ENCODE measurements around the gene CDC42BPG.

Gene CDC42BPG

DNA sequence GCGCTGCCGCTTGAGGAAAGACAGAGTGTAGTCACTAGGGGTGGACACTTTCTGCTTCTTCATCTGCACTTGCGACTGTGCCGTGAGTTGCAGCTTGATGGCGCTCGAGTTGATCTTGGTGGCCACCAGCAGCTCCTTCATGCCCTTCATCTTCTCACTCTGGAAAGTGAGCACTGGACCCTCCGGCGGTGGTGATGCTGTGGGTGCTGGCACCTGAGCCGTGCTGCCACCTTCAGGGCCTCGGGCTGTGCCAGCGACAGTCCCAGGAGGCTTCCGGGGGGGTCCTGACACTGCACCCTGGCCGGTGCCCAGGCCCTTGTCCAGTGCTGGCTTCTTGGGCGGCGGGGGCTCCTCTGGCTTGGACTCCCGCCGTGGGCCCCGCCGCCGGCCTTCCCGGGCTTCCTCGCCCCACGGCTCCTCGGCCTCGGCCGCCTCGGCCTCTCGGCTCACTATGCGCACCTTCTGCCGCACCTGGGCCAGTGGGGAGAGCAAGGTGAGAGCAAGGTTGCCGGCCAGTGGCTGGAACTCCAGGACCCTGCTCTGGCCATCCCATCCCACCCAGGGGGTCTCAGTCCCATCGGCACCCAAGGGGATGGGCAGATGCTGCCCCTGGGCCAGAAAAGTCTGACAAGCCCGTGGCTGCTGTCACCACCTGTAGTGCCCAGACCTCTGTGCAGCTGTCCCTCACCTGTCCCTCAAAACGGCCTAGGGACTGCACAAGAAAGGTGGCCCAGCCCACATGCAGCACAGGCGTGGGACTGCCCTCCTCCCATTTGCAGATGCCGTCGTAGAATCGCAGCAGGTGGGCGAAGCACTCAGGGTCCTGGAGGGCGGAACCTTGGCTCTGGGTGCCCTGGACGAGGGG, 39.9 kb downstream of the CDC42BPG start:
- DNase-seq (ENCODE audit: low spot score), result no peak

DNA sequence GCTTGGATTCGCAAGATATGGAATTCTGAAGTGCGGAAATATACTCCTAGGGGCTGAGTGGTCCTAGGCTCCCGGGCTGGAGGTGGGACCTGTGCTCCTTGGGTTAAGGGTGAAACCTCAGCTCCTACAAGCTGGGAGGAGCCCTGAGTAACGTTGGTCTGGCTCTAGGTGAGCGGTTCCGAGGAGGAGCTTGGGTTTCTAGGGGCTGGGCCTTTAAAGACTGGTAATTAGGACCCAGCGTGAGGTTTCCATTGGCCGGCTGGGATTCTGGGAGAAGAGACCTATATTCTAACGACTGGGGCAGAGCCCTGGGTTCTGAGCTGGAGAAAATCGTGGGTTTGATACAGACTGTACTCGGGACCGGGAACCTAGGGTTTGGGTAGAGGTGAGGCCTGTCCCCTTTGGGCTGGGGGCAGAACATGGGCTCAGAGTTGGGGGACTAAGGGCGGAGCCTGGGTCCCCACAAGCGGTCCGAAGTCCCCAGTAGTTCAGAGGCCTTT, 40.6 kb downstream of the CDC42BPG start:
- no peak for DNase-seq (ENCODE audit: low spot score)

DNA sequence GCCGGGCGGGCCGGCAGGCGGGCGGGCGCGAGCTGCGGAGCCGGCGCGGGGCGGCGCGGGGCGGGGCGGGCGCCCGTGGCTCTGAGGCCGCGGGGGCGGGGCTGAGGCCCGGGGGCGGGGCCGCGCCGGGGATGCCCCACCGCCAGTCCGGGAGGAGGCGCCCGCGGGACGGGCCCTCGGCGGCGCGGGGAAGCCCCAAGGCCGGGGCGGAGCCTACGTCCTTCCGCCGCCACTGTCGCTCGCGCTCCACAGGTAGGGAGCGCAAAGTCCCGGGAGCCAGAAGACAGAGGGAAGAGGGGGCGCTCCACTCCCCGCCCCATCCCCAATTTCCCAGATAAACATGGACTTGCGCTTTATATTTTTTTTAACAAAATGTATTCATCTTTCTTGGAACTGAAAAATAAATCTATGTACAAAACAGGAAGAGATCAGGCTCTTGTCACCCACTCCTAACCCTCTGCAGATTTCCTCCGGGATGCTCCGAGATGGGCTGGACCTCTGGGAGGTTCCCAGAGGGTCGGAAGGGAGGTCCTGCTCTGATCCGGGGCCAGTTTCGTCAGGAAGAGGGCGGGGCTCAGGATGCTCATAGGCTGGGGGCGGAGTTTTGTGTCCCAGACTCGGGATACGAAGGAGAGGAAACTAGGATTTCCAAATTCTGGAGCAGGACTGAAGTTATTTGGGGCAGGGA, 41.2 kb downstream of the CDC42BPG start, which contains the start of gene MAP4K2:
MAP4K2 (minus strand) TSS at position 57 of the 688 bp plus-strand sequence. CDS start 65 bp downstream, outside the sequence.
- DNase-seq (ENCODE audit: low spot score), result peak; percentile 95

- no peak for DNase-seq (ENCODE audit: low spot score)
Observed at GRCh38 chr11:64802370-64803157, 41.9 kb downstream of the CDC42BPG start.

GRCh38 chr11:64801561-64802369, 42.7 kb downstream of the CDC42BPG start:
- DNase-seq (ENCODE audit: low spot score), result no peak

DNA sequence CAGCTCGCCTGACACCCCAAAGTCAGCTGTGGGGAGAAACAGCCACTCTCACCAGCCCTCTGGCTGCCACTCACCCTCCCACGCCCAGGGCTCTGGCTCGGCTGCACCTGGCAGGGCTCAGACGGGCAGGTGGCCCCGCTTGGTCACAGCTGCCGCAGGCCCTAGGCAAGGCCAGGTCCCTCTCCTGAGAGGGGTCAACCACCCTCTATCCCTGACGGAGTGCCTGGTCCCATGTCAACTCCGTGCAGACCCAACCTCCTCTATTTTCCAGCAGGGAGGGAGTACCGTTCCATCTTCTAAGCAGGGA, 43.3 kb downstream of the CDC42BPG start:
- no peak for DNase-seq (ENCODE audit: low spot score)

DNA sequence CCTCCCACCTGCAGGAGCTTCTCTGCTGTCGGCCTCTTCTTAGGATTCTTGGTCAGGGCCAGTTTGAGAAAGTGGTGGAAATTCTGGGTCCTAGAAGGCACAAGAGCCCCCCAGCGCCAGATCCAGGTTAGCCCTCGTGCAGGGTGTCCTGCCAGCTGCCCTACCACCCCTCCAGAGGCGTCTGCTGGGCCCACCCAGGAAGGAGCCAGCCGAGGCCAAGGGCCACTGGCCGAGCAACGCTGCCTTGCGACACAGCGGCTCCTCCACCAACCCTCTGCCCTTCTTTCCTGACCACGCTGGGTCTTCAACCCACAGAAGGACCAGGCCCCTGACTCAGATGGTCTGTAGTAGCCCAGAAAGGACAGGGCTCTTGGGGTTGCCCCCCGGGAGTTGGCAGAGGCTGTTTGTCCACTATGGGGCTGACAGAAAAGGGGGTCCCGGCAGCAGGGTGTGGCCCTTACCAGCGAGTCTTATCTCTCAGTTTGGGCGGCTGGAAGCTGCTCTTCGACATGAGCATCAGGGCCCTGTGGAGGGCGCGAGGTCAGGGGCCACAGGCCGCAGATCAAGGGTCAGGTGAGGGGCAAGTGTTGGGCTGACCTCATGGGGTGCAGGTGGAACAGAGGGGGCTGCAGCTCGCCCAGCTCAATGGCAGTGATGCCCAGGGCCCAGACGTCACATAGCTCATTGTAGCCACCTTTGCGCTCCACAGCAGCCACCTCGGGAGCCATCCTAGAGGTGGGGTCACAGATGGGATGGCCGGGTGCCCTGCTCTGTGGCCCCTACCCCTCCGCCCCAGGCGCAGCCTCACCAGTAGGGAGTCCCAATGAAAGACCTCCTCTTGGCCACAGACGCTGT, 43.9 kb downstream of the CDC42BPG start:
- no peak for DNase-seq (ENCODE audit: low spot score)

GRCh38 chr11:64799623-64800302, 44.7 kb downstream of the CDC42BPG start:
- DNase-seq (ENCODE audit: low spot score), result no peak

- no peak for DNase-seq (ENCODE audit: low spot score)
Observed at GRCh38 chr11:64799256-64799622, 45.2 kb downstream of the CDC42BPG start.

DNA sequence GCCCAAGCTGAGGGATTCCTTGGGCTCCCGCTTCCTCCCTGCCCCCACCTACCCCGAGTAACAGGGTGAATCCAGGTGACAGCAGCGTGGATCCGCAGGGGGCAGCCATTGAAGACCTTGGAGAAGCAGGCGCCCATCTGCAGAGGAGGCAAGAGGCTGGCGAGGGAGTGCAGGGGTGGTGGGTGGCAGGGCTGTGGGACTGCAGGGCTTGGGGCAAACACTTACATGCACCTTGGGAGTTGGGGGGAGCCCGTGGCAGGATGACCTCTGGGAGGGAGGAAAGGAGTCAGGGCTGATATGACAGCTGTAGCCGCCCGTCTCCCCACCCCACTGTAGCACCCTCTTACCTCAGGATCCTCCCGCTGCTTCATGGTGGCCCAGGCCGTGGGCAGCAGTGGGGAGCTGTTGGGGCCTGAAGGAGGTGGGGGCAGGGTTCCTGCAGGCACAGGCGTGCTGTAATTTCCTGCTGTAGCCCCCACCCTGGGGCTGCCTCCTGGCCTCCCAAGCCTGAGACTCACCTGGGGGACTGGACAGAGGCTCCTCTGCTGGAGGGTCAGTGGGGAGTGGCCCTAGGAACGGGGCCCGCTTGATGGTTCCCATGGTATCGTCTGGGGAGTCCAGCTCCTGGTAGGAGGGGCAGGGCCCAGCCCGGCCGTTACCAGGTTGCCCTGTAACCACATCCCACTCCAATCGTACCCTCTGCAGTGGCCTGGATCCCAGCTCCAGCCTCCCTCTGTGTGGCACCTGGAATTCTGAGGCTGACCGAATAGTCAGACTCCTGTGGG, 47.5 kb downstream of the CDC42BPG start:
- no peak for DNase-seq (ENCODE audit: low spot score)

GRCh38 chr11:64796047-64796756, 48.3 kb downstream of the CDC42BPG start:
- no peak for DNase-seq (ENCODE audit: low spot score)

DNA sequence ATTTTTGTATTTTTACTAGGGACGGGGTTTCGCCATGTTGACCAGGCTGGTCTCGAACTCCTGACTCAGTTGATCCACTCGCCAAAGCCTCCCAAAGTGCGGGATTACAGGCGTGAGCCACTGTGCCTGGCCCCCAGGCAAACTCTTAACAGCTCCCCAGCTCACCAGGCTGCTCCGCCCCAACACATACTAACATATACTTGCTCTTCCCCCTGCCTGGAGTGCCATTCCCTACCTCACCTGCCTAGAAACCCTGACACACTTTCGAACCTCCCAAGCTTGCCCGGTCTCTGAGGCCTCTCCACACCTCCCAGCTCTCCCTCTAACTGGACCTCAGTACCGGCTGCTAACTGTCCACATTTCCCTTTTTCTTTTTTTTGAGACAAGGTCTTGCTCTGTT, 49.9 kb downstream of the CDC42BPG start:
- DNase-seq (ENCODE audit: low spot score), result no peak

DNA sequence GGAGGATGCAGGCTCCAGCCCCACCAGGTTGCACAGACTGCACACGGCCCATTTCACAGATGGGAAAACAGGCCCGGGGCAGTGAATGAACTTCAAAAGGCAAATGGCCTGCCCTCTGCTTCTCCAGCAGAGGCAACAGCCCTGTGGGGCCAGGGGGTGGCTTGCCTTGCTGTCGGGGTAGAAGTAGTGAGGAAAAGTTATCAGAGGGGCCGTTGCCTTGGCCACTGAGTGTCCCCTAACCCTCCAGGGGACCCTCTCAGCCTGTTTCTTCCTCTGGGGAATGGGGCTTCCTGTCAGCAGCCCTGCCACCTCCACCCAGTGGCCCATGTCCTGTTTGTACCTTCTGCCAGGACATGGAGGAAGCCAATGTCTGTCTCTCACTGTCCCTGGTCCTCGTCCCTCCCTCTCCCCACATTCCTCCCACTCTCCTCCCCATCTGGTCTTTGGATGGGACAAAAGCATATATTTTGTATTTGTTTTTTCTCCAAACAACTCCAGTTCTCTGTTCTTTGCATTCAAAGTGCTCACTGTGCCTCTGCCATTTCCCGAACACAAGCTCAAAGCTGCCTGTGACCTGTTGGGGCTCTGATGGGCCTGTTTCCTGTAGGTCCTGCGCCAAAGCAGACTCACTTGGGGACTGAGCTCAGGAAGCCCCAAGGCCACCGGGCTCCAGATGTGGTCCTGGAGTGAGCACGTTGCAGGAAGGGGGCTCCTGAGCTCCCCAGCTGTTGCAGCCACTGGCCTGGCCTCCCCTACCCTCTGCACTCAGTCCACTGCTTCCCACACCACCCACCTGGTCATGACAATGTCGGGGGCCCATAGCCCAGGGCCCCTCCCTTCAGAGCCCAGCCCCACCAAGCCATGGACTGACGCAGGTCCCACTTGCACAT, 50.9 kb downstream of the CDC42BPG start:
- DNase-seq (ENCODE audit: low spot score), result no peak

DNA sequence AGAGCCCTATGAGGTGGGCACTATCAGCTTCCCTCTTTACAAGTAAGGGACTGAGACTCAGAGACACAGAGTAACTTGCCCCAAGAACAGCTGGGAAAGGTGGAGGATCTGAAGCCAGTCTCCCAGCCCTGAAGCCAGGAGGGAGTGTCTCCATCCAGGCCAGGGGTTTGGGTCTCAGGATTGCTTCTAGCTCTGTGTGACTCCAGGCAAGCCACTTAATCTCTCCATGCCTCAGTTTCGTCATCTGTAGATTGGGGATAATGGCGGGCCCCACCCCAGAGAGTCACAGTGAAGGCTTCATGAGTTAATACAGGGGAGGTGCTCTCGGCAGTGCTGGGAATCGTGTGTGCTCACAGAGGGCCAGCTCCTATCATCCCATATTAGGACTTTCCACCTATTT, 52.0 kb downstream of the CDC42BPG start:
- DNase-seq (ENCODE audit: low spot score), result no peak

DNA sequence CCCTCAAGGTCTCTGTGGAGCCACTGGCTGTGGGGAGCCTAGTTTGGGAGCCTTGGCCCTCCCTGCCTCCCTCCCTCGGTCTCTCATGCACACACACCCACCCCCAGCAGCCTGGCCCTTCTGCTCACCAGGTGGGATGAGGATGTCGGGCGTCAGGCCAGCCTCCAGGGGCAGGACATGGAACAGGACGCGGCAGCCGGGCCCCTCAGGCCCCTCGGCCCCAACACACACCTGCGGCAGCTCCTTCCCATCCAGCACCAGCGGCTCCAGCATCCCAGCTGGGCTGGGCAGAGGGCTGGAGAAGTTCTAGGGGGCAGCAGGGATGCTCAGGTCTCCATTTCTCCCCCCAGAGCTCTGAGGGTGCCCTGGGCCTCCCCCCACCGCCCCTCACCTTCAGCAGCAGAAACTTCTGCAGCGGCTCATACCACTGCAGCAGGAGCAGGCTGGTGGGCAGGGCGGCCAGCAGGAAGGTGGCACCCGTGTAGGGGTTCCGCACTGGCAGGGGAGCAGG, 52.6 kb downstream of the CDC42BPG start:
- no peak for DNase-seq (ENCODE audit: low spot score)

- DNase-seq (ENCODE audit: low spot score), result no peak
Observed at GRCh38 chr11:64790205-64791095, 54.0 kb downstream of the CDC42BPG start.
